GM12878 (cell line): Measurements from ENCODE around the gene NDUFB7. TPM values are rescaled to one million over a fixed set of nuclear protein-coding genes. Genes with fewer than 3 reads are reported as not detected.

Source experiments
- ATAC-seq: fragments of 200-7000 bp; cut with Tn5 transposase; 3 replicates; pipeline ENCODE4 v1.9.1; 2020; ENCODE audit warnings: mild to moderate bottlenecking, moderate library complexity
- BruUV-seq: library from RNA; stranded (reverse); fragments of 400-500 nt; replicated peaks from 2 replicates; lab custom pipeline; 2021; lab: Mats Ljungman, UMichigan
- CTCF ChIA-PET: fragments of 300-600 bp; sonication (Branson Sonifier 250); formaldehyde crosslinking; extraction: SDS; loops from one replicate; lab custom pipeline; 2021; ENCODE audit warnings: inconsistent platforms; lab: Yijun Ruan, JAX
- POLR2A ChIA-PET: fragments of 350-600 bp; formaldehyde crosslinking; extraction: SDS; loops from one replicate; lab custom pipeline; 2021; ENCODE audit warnings: inconsistent platforms; lab: Charles Lee
- RAD21 ChIA-PET: fragments of 300-600 bp; sonication (Branson Sonifier 250); formaldehyde crosslinking; loops from one replicate; lab custom pipeline; 2023; ENCODE audit warnings: antibody characterized with exemption; ENCODE audit not compliant: unreplicated experiment; lab: Charles Lee
- SMC1A ChIA-PET: fragments of 300-600 bp; sonication (Branson Sonifier 250); formaldehyde crosslinking; loops from one replicate; lab custom pipeline; 2023; ENCODE audit not compliant: unreplicated experiment, uncharacterized antibody; lab: Charles Lee
- DNase-seq: peaks from one replicate; pipeline ENCODE4 v3.0.0-alpha.2; 2011; ENCODE audit warnings: low read depth, low spot score
- FAIRE-seq: peaks from 3 replicates; lab custom pipeline; 2011; peaks lifted over from hg19 to GRCh38; lab: Jason Lieb, UNC
- H2AFZ ChIP-seq: 2 replicates; pipeline ENCODE4 v1.6.0; 2011; ENCODE audit warnings: low read depth, low read length, control low read depth; ENCODE audit not compliant: control insufficient read depth
- H3K27ac ChIP-seq: 2 replicates; pipeline ENCODE4 v1.5.1; 2011; ENCODE audit warnings: control low read depth; ENCODE audit not compliant: control insufficient read depth, insufficient read depth
- H3K27me3 ChIP-seq, 2 experiments: replicated peaks in 1 of 2; 2 replicates each; pipeline versions ENCODE4 v1.6.0 to v1.6.1; 2011; ENCODE audit warnings: low read length in 1 of 2; ENCODE audit not compliant: control insufficient read depth in 2 of 2, insufficient read depth in 2 of 2
- H3K36me3 ChIP-seq, 2 experiments: 2 replicates each; pipeline ENCODE4 v1.5.1; 2011; ENCODE audit warnings: low read length in 1 of 2; ENCODE audit not compliant: control insufficient read depth in 2 of 2, insufficient read depth in 2 of 2
- H3K4me1 ChIP-seq: 2 replicates; pipeline ENCODE4 v1.6.1; 2011; ENCODE audit warnings: mild to moderate bottlenecking, low read length, moderate library complexity, mixed read lengths; ENCODE audit not compliant: control insufficient read depth, insufficient read depth
- H3K4me2 ChIP-seq: 2 replicates; pipeline ENCODE4 v1.6.0; 2011; ENCODE audit warnings: control low read depth; ENCODE audit not compliant: control insufficient read depth, insufficient read depth
- H3K4me3 ChIP-seq: fragments of 200-600 bp; sonication (generic); 2 replicates; pipeline ENCODE4 v1.5.1; 2016
- H3K79me2 ChIP-seq: 2 replicates; pipeline ENCODE4 v1.6.0; 2011; ENCODE audit warnings: low read length; ENCODE audit not compliant: control insufficient read depth, insufficient read depth
- H3K9ac ChIP-seq: 2 replicates; pipeline ENCODE4 v1.8.0; 2011; ENCODE audit warnings: low read length, control low read depth, mixed read lengths; ENCODE audit not compliant: control insufficient read depth, insufficient read depth
- H3K9me3 ChIP-seq: replicated peaks from 3 replicates; pipeline ENCODE4 v1.5.1; 2011; ENCODE audit warnings: mild to moderate bottlenecking, low read length; ENCODE audit not compliant: control insufficient read depth, insufficient read depth
- H4K20me1 ChIP-seq: 2 replicates; pipeline ENCODE4 v1.6.0; 2011; ENCODE audit not compliant: control insufficient read depth, insufficient read depth
- E2F4 ChIP-seq: IDR thresholded peaks from 2 replicates; pipeline ENCODE4 v1.6.1; 2012; ENCODE audit warnings: low read depth, low read length, improper control_type of control experiment
- ETV6 ChIP-seq, 2 experiments: fragments of 450-650 bp in 1 of 2; IDR thresholded peaks in 1 of 2; conservative IDR thresholded peaks in 1 of 2; 2 replicates each; pipeline ENCODE4 v1.6.1; 2014; ENCODE audit warnings: antibody characterized with exemption in 1 of 2, borderline replicate concordance in 1 of 2, low read depth in 1 of 2, mild to moderate bottlenecking in 1 of 2, moderate library complexity in 1 of 2
- FOS ChIP-seq: IDR thresholded peaks from 3 replicates; pipeline ENCODE4 v1.6.1; 2011; ENCODE audit warnings: borderline replicate concordance; ENCODE audit not compliant: insufficient read length; ENCODE audit errors: extremely low read depth
- FOXK2 ChIP-seq: fragments of 450-650 bp; IDR thresholded peaks from 2 replicates; pipeline ENCODE4 v1.6.1; 2017; ENCODE audit warnings: mild to moderate bottlenecking, moderate library complexity
- IKZF1 ChIP-seq: fragments of 450-650 bp; conservative IDR thresholded peaks from 2 replicates; pipeline ENCODE4 v1.6.1; 2017; ENCODE audit warnings: antibody characterized with exemption, mild to moderate bottlenecking
- JUNB ChIP-seq: IDR thresholded peaks from 2 replicates; pipeline ENCODE4 v1.6.1; 2016; ENCODE audit warnings: antibody characterized with exemption, mild to moderate bottlenecking
- MEF2B ChIP-seq: fragments of 450-650 bp; IDR thresholded peaks from 2 replicates; pipeline ENCODE4 v1.6.1; 2018; ENCODE audit warnings: mild to moderate bottlenecking, moderate library complexity; ENCODE audit not compliant: partially characterized antibody, poor library complexity, severe bottlenecking
- SREBF2 ChIP-seq: IDR thresholded peaks from 2 replicates; pipeline ENCODE4 v1.6.1; 2012; ENCODE audit warnings: mild to moderate bottlenecking, low read length
- TCF7 ChIP-seq: IDR thresholded peaks from 2 replicates; pipeline ENCODE4 v1.6.1; 2014; ENCODE audit warnings: antibody characterized with exemption, borderline replicate concordance
- ZNF207 ChIP-seq: fragments of 450-650 bp; IDR thresholded peaks from 2 replicates; pipeline ENCODE4 v1.6.1; 2014; ENCODE audit warnings: antibody characterized with exemption, mild to moderate bottlenecking, borderline replicate concordance
- ZNF274 ChIP-seq: IDR thresholded peaks from one replicate; pipeline ENCODE4 v1.8.0; 2011; ENCODE audit not compliant: insufficient read length, insufficient read depth
- ZZZ3 ChIP-seq: IDR thresholded peaks from 2 replicates; pipeline ENCODE4 v1.6.1; 2011; ENCODE audit warnings: low read depth; ENCODE audit not compliant: control insufficient read depth, insufficient read length
- WGBS: methylation state at CpG from one replicate; pipeline ENCODE4 v1.1.6; 2016; ENCODE audit warnings: low lambda C conversion rate; ENCODE audit not compliant: insufficient replicate concordance, insufficient coverage; ENCODE audit errors: missing lambda C conversion rate; 5-methylcytosine and 5-hydroxymethylcytosine counted together
- in situ Hi-C: fragments of 300-500 bp; cut with MboI; formaldehyde crosslinking; loops from 9 replicates; pipeline ENCODE4 v1.14.3; 2018; ENCODE audit warnings: mixed read lengths
- intact Hi-C: fragments of 100-400 bp; cut with micrococcal nuclease; formaldehyde crosslinking; loops from one replicate; pipeline ENCODE4 v1.14.2; 2022; ENCODE audit not compliant: unreplicated experiment
- polyA plus RNA-seq, 11 experiments: library from polyadenylated mRNA; depleted of rRNA in 4 of 11; unstranded in 6 of 11; stranded (reverse) in 5 of 11; fragments of >200 nt; fragmentation: Nextera tagmentation in 4 of 11; fragmentation: Illumina TruSeq in 1 of 11; extraction: Ambion mirVana in 4 of 11; extraction: Trizol in 1 of 11; gene quantifications; 1 replicate in 1 of 11; 2 replicates in 10 of 11; pipeline versions ENCODE4 v1.2.1 to v1.2.3, GENCODE V29; 2011 to 2016; ENCODE audit warnings: inconsistent platforms in 2 of 11, missing spikeins in 2 of 11, low read depth in 1 of 11
- total RNA-seq, 4 experiments: library from RNA; depleted of rRNA in 3 of 4; stranded (reverse); fragments of >200 nt in 3 of 4; fragmentation: Illumina TruSeq in 1 of 4; extraction: Trizol in 1 of 4; gene quantifications; 2 replicates each; pipeline versions ENCODE4 v1.2.1 to v1.2.3, GENCODE V29; 2013 to 2021
- TF ChIP-seq, protein P1 (sequence below): fragments of 450-650 bp; IDR thresholded peaks from 2 replicates; pipeline ENCODE4 v1.6.1; 2016; ENCODE audit warnings: mild to moderate bottlenecking
- TF ChIP-seq, protein P2 (sequence below): IDR thresholded peaks from 2 replicates; pipeline ENCODE4 v1.6.1; 2011; ENCODE audit warnings: borderline replicate concordance, low read depth, mild to moderate bottlenecking, moderate library complexity, mixed read lengths, low read length; ENCODE audit not compliant: insufficient read depth; ENCODE audit errors: extremely low read length

Gene NDUFB7
- total and polyA plus RNA-seq, 10 of the 15 experiments (the other 5 are each of a cell fraction or from before 2014, with no cell fraction given), result 14.6 to 480 (median 182) TPM

DNA sequence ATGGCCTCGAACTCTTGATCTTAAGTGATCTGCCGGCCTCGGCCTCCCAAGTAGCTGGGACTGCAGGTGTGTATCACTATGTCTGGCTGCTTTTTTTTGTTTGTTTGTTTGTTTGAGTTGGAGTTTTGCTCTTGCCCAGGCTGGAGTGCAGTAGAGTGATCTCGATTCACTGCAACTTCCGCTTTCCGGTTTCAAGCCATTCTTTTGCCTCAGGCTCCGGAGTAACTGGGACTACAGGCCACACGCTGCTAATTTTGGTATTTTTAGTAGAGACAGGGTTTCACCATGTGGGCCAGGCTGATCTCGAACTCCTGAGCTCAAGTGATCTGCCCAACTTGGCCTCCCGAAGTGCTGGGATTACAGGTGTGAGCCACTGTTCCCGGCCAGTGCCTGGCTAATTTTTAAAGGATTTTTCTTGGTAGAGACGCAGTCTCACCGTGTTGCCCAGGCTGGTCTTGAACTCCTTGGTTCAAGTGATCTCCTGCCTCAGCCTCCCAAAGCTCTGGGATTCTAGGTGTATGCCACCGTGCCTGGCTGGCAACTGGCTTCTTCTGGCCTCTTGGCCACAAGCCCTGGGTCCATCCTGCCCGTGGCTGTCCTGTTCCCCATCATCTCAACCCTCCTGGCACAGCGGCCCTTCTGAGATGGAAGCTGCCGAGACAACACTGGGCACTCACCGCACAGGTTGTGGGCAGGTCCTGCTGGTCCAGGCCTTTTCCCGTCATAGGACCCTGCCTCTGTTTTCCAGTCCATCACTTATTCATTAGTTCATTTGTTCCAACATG, 30.9 kb downstream of the NDUFB7 start (continued):
- TF ChIP-seq E2F4 (no peak), FOXK2 (no peak)
- TF ChIP-seq, protein P1, sequence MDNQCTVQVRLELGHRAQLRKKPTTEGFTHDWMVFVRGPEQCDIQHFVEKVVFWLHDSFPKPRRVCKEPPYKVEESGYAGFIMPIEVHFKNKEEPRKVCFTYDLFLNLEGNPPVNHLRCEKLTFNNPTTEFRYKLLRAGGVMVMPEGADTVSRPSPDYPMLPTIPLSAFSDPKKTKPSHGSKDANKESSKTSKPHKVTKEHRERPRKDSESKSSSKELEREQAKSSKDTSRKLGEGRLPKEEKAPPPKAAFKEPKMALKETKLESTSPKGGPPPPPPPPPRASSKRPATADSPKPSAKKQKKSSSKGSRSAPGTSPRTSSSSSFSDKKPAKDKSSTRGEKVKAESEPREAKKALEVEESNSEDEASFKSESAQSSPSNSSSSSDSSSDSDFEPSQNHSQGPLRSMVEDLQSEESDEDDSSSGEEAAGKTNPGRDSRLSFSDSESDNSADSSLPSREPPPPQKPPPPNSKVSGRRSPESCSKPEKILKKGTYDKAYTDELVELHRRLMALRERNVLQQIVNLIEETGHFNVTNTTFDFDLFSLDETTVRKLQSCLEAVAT, result no peak

GRCh38 chr19:14536926-14537692, 34.8 kb downstream of the NDUFB7 start:
- in situ Hi-C loops (no loop called here), intact Hi-C loops (no loop called here)
- Histone ChIP-seq H4K20me1 (no peaks in the 10 kb centered on the region), H3K4me1 (no peaks in the 10 kb centered on the region), H3K27ac (no peak overlapping the region), H3K4me3 (no peak overlapping the region), H3K27me3 (no peaks in the 10 kb centered on the region), H2AFZ (no peak overlapping the region), H3K4me2 (no peak overlapping the region), H3K36me3 (peaks cover 0 to 5% of the 10 kb centered on the region in 2 experiments; a peak in 1 of 4 replicates), H3K9me3 (no peaks in the 10 kb centered on the region), H3K79me2 (peaks cover 1% of the 10 kb centered on the region), H3K9ac (no peak overlapping the region)
- no peak for TF ChIP-seq SREBF2
- no peak for TF ChIP-seq TCF7
- TF ChIP-seq FOS, result no peak
- TF ChIP-seq IKZF1, result no peak
- TF ChIP-seq MEF2B, result no peak
- TF ChIP-seq ZZZ3, result no peak
- no peak for TF ChIP-seq ZNF207
- TF ChIP-seq ZNF274, result no peak
- no peak for TF ChIP-seq ETV6 (conservative IDR thresholded peaks at IDR 0.05 in 1 of 2, IDR thresholded peaks at IDR 0.05 in 1 of 2; ENCODE audit: borderline replicate concordance in 1 of 2, low read depth in 1 of 2)
- TF ChIP-seq JUNB, result no peak
- TF ChIP-seq, protein P2, sequence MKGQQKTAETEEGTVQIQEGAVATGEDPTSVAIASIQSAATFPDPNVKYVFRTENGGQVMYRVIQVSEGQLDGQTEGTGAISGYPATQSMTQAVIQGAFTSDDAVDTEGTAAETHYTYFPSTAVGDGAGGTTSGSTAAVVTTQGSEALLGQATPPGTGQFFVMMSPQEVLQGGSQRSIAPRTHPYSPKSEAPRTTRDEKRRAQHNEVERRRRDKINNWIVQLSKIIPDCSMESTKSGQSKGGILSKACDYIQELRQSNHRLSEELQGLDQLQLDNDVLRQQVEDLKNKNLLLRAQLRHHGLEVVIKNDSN, result no peak
- ChIA-PET RAD21 (no interaction called here), POLR2A (interaction anchor here (0.5 kb wide), 1 partner anchor 241 kb away, joined by 5 read pairs; no protein-coding TSS in a partner anchor), SMC1A (no interaction called here), CTCF (interaction anchor here (0.6 to 2.3 kb wide), 3 partner anchors 20 to 564 kb away, joined by 3 to 7 read pairs (median 3); no protein-coding TSS in a partner anchor)
- 70% methylated on average over 6 of the region's 24 CpGs for WGBS
- FAIRE-seq (no peak), ATAC-seq (peak; percentile 85), DNase-seq (no peak)
- no TSS peak for BruUV-seq
